IMR-90 (cell line): ENCODE measurements around the gene GLE1. TPM values are rescaled to one million over a fixed set of nuclear protein-coding genes. Genes with fewer than 3 reads are reported as not detected.
"Not testable (repeated sequence)": the region's sequence is repeated elsewhere in the genome, so short reads cannot be mapped to it uniquely, and the experiment has no call there.

Experiments
- ATAC-seq: fragments of 200-7000 bp; cut with Tn5 transposase; 2 replicates; pipeline ENCODE4 v1.9.1; 2020; ENCODE audit warnings: low read depth, mild to moderate bottlenecking, moderate library complexity
- BruUV-seq: library from RNA; stranded (reverse); fragments of 400-500 nt; replicated peaks from 2 replicates; lab custom pipeline; 2021; lab: Mats Ljungman, UMichigan
- CTCF ChIA-PET: fragments of 300-600 bp; formaldehyde crosslinking; extraction: SDS; loops from one replicate; lab custom pipeline; 2021; ENCODE audit warnings: antibody characterized with exemption; lab: Yijun Ruan, JAX
- POLR2A ChIA-PET: fragments of 300-600 bp; sonication (Branson Sonifier 250); formaldehyde crosslinking; loops from one replicate; lab custom pipeline; 2022; ENCODE audit warnings: antibody characterized with exemption; ENCODE audit not compliant: unreplicated experiment; lab: Charles Lee
- DNase-seq: peaks from one replicate; pipeline ENCODE4 v3.0.0; 2013
- H2AFZ ChIP-seq: replicated peaks from 2 replicates; pipeline ENCODE3; 2013; ENCODE audit warnings: low read length, mild to moderate bottlenecking; ENCODE audit not compliant: poor library complexity
- H2AK5ac ChIP-seq: 2 replicates; pipeline ENCODE4 v1.6.1; 2013; ENCODE audit warnings: low read depth, low read length, inconsistent platforms
- H2AK9ac ChIP-seq: replicated peaks from 2 replicates; pipeline ENCODE3; 2013; ENCODE audit warnings: mild to moderate bottlenecking, low read depth, low read length, moderate library complexity; ENCODE audit not compliant: poor library complexity
- H2BK120ac ChIP-seq: 2 replicates; pipeline ENCODE4 v1.6.1; 2013; ENCODE audit warnings: low read depth, low read length, inconsistent platforms
- H2BK15ac ChIP-seq: 3 replicates; pipeline ENCODE4 v1.6.1; 2013; ENCODE audit warnings: low read depth, low read length, inconsistent platforms
- H2BK20ac ChIP-seq: 2 replicates; pipeline ENCODE4 v1.6.1; 2013; ENCODE audit warnings: low read depth, mild to moderate bottlenecking, inconsistent platforms, low read length, moderate library complexity
- H2BK5ac ChIP-seq: 2 replicates; pipeline ENCODE4 v1.6.1; 2013; ENCODE audit warnings: mild to moderate bottlenecking, low read depth, low read length, inconsistent platforms; ENCODE audit not compliant: poor library complexity, severe bottlenecking
- H3K14ac ChIP-seq: replicated peaks from 2 replicates; pipeline ENCODE4 v1.6.1; 2013; ENCODE audit warnings: low read depth, low read length, inconsistent platforms
- H3K18ac ChIP-seq: 2 replicates; pipeline ENCODE4 v1.6.1; 2013; ENCODE audit warnings: low read depth, low read length, control low read depth
- H3K23ac ChIP-seq: 2 replicates; pipeline ENCODE4 v1.6.1; 2013; ENCODE audit warnings: low read depth, low read length, inconsistent platforms
- H3K27ac ChIP-seq: 2 replicates; pipeline ENCODE4 v1.5.1; 2013; ENCODE audit warnings: mild to moderate bottlenecking, control low read depth, low read length; ENCODE audit not compliant: insufficient read depth
- H3K27me3 ChIP-seq: 2 replicates; pipeline ENCODE4 v1.6.1; 2013; ENCODE audit warnings: low read length; ENCODE audit not compliant: control insufficient read depth, insufficient read depth
- H3K36me3 ChIP-seq: 2 replicates; pipeline ENCODE4 v1.6.1; 2013; ENCODE audit warnings: low read length, mixed read lengths; ENCODE audit not compliant: control insufficient read depth, insufficient read depth
- H3K4ac ChIP-seq: 2 replicates; pipeline ENCODE4 v1.6.1; 2013; ENCODE audit warnings: low read depth, low read length, inconsistent platforms
- H3K4me1 ChIP-seq: 2 replicates; pipeline ENCODE4 v1.6.1; 2013; ENCODE audit warnings: low read length, mixed read lengths; ENCODE audit not compliant: control insufficient read depth, insufficient read depth
- H3K4me2 ChIP-seq: 2 replicates; pipeline ENCODE4 v1.6.1; 2013; ENCODE audit warnings: low read depth, mild to moderate bottlenecking, control low read depth, low read length, moderate library complexity
- H3K4me3 ChIP-seq: 2 replicates; pipeline ENCODE4 v1.5.1; 2013; ENCODE audit warnings: low read depth, mild to moderate bottlenecking, control low read depth, low read length, moderate library complexity; ENCODE audit not compliant: insufficient read depth
- H3K56ac ChIP-seq: 2 replicates; pipeline ENCODE4 v1.6.1; 2013; ENCODE audit warnings: low read length, inconsistent platforms; ENCODE audit not compliant: insufficient read depth; ENCODE audit errors: extremely low read depth
- H3K79me1 ChIP-seq, 2 experiments: 2 replicates each; pipeline ENCODE4 v1.6.1; 2013; ENCODE audit warnings: low read length in 2 of 2, inconsistent platforms in 1 of 2, low read depth in 1 of 2
- H3K9ac ChIP-seq: 2 replicates; pipeline ENCODE4 v1.6.1; 2013; ENCODE audit warnings: low read depth, low read length, control low read depth
- H3K9me1 ChIP-seq: 2 replicates; pipeline ENCODE4 v1.6.1; 2013; ENCODE audit warnings: low read length, inconsistent platforms; ENCODE audit not compliant: insufficient read depth
- H3K9me3 ChIP-seq: 2 replicates; pipeline ENCODE4 v1.6.1; 2013; ENCODE audit warnings: low read length; ENCODE audit not compliant: control insufficient read depth, insufficient read depth
- H4K20me1 ChIP-seq: 2 replicates; pipeline ENCODE4 v1.6.1; 2013; ENCODE audit warnings: low read length, inconsistent platforms; ENCODE audit not compliant: insufficient read depth
- H4K5ac ChIP-seq: 2 replicates; pipeline ENCODE4 v1.6.1; 2013; ENCODE audit warnings: mild to moderate bottlenecking, low read depth, low read length, control low read depth
- H4K8ac ChIP-seq, 2 experiments: 2 replicates each; pipeline ENCODE4 v1.6.1; 2013; ENCODE audit warnings: low read depth in 2 of 2, low read length in 2 of 2, control low read depth in 1 of 2, inconsistent platforms in 1 of 2
- H4K91ac ChIP-seq: 2 replicates; pipeline ENCODE4 v1.6.1; 2013; ENCODE audit warnings: low read depth, low read length, inconsistent platforms; ENCODE audit not compliant: insufficient read depth
- WGBS, 2 experiments: methylation state at CpG; one replicate each; pipeline versions ENCODE4 v1.1.5 to v1.1.7; 2013; ENCODE audit warnings: missing lambda C conversion rate in 2 of 2; ENCODE audit not compliant: insufficient read length in 1 of 2; ENCODE audit errors: extremely low coverage in 2 of 2; 5-methylcytosine and 5-hydroxymethylcytosine counted together
- dilution Hi-C: fragments of 300-500 bp; cut with HindIII; formaldehyde crosslinking; loops from one replicate; pipeline ENCODE4 v1.14.3; 2018; ENCODE audit warnings: low sequenced_read_pairs; ENCODE audit not compliant: unreplicated experiment
- in situ Hi-C: fragments of 300-500 bp; cut with MboI; formaldehyde crosslinking; loops from 3 replicates; pipeline ENCODE4 v1.14.3; 2019; ENCODE audit warnings: low sequenced_read_pairs, inconsistent platforms, mixed read lengths
- intact Hi-C: fragments of 100-400 bp; cut with micrococcal nuclease; formaldehyde crosslinking; loops from 2 replicates; pipeline ENCODE4 v1.10.0; 2022
- polyA plus RNA-seq, 3 experiments: library from polyadenylated mRNA; depleted of rRNA; stranded (reverse); fragments of >200 nt; gene quantifications; 2 replicates each; pipeline ENCODE4 v1.2.3, GENCODE V29; 2012; ENCODE audit warnings: low replicate concordance in 1 of 3
- total RNA-seq: library from RNA; depleted of rRNA; stranded (reverse); fragments of >200 nt; gene quantifications from 2 replicates; pipeline ENCODE4 v1.2.3, GENCODE V29; 2012

Gene GLE1
- total and polyA plus RNA-seq, 2 of the 4 experiments (the other 2 are of a cell fraction) = 14.3 to 39.4 TPM

- DNase-seq, H2BK15ac ChIP-seq, ATAC-seq, H3K18ac ChIP-seq, H3K4ac ChIP-seq, POLR2A ChIA-PET, H2AFZ ChIP-seq, CTCF ChIA-PET, dilution Hi-C loops, in situ Hi-C loops, H4K20me1 ChIP-seq, H3K4me3 ChIP-seq, H3K56ac ChIP-seq, H3K9ac ChIP-seq, H2BK5ac ChIP-seq, H3K27ac ChIP-seq, H3K9me1 ChIP-seq, H2AK9ac ChIP-seq, H2AK5ac ChIP-seq, H3K4me2 ChIP-seq, H2BK20ac ChIP-seq, H2BK120ac ChIP-seq, H3K23ac ChIP-seq, BruUV-seq, H4K8ac ChIP-seq, H4K91ac ChIP-seq, H3K4me1 ChIP-seq, H3K27me3 ChIP-seq, H3K9me3 ChIP-seq, H3K14ac ChIP-seq, H4K5ac ChIP-seq: not testable (repeated sequence)
- WGBS, 2 experiments = 90% methylated on average over 4 of the region's 12 CpGs; no CpG with 5 or more reads in 1 of the 2 experiments
- peaks cover 25 to 34% of the 10 kb centered on the region in 2 experiments for H3K79me1 ChIP-seq
- peaks cover 17% of the 10 kb centered on the region for H3K36me3 ChIP-seq
- intact Hi-C loops = loop anchor here (2.0 kb wide), 1 partner anchor 53 kb away; no protein-coding TSS in a partner anchor
These were observed 1.4 kb downstream of the GLE1 start for GRCh38 chr9:128505906-128506305.
